HG02623 (cell line): ENCODE results near the gene BCKDHB.
"Not testable (repeated sequence)": the region's sequence is repeated elsewhere in the genome, so short reads cannot be mapped to it uniquely, and the experiment has no call there.

Source experiments
- ATAC-seq: cut with Tn5 transposase; IDR thresholded peaks from one replicate; pipeline ENCODE4 v1.9.1; 2021; ENCODE audit warnings: moderate library complexity; ENCODE audit not compliant: unreplicated experiment

Gene BCKDHB

DNA sequence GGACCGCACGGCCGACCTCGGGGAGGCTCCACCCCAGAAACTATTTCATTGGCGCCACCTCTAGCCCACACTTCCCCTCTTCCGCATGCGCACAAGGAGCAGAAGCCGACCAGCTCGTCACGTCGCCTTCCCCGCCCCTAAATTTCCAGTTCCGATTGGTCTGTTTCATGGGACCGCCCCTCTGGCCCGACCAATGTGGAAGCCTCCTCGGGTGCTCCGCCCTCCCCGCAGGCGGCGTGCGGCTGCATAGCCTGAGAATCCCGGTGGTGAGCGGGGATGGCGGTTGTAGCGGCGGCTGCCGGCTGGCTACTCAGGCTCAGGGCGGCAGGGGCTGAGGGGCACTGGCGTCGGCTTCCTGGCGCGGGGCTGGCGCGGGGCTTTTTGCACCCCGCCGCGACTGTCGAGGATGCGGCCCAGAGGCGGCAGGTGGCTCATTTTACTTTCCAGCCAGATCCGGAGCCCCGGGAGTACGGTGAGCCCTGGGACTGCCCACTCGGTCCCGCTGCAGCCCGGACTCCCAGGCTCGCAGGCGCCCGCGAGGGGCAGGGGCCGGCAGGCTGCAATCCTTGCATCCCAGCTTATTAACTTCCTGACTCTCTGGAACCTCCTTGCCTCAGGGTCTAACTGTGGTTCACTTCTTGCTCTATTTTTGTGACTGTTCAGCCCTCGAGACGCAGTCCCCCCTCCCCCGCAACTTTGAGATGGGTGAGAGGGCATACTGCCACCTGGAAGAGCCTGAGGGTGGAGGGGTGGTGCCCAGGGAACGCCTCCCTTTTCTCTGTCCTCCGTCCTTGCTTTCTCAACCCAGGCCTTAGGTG lies at the start of gene BCKDHB:
Gene BCKDHB, plus strand, starts transcription at position 254 of the 818 bp plus-strand sequence. Its CDS starts 23 bp downstream, at position 277.
- ATAC-seq: peak; percentile 98

DNA sequence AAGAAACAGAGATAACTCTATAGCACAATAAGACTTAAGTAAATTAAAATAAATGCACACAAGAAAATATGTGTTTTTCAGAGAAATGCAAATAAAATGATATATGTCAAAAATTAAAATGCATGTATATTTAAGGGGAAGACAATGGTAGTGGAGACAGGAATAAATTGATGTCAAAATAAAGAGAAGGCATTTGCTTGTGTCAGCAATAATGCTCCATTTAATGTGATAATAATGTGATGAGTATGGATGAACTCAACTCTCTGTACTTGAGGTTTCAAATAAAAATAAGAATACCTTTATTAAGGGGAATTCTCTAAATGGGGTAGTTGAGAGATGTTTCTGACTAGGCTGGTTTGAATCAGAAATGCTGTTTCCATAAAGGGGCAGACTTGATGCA lies 45.7 kb upstream of the BCKDHB start:
- ATAC-seq: no peak

DNA sequence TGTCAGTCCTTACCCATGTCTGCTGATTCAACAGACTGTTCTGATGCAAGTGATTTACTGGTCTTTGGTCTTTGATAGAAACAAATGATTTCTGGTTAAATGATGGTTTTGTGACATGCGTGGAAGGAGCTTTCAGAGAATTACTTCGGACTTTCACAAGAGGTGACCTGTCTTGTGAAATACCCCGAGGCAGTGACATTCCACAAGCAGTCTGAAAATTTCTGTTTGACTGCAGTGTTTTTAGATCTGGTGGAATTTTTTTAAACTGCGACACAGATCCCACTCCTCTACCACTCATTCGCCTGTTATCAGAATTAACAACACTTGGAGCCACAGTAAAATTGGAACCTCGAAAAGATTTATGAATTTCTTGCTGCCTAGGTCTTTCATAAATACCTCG lies 38.3 kb upstream of the BCKDHB start:
- not testable (repeated sequence) for ATAC-seq

DNA sequence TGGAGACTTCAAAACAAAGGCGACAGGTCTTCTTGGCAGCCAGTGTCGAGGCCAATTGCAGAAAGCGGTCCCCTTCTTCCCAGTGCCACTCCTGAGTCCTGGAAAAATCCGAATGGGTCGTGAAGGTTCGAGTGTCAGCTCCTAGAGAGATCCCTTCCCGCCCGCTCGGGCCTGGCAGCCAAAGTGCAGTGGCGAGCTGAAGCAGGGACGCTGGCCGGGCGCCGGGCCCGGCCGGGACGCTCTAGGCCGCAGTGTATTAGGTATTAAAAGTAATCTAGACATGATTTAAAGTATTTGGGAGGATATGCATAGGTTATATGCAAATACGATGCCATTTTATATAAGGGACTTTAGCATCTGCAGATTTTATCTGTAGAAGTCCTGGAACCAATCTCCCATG lies 36.0 kb upstream of the BCKDHB start:
- ATAC-seq: not testable (repeated sequence)

DNA sequence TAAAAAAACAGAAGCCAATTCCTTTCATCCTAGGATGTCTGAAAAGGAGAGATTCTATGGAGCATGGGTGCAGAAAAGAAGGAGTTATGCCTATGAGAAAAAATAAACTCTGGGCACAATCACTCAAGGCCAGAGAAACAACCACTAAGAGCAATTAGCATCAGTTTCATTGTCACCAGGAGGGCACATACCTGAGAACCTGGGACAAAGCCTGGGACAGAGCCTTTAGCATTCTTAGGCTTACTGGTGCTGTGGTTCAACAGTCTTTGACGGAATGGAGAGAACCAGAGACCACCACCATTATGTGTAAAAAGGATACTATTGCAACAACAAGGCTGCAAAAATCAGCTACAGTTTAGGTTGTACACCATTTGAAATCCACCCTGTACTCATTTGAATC lies 29.4 kb upstream of the BCKDHB start:
- no peak for ATAC-seq

DNA sequence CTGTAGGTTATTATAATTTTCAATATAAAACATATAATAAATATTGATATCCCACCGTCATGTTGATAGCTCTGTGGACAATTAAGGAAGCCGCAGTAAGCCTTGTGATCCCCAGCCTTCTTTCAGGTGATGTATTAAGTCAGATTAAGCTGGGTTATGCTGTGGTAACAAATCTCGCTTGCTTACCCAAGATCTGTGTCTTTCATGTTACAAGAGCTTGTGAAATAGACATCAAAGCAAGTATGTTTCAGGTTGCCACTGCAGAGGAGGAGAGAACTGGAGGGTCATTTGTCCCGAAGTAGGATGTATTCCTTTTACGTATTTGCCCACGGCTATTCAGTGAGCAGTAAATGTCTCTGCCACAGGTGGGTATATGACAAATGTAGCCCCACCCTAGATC lies 17.8 kb upstream of the BCKDHB start:
- ATAC-seq: no peak

DNA sequence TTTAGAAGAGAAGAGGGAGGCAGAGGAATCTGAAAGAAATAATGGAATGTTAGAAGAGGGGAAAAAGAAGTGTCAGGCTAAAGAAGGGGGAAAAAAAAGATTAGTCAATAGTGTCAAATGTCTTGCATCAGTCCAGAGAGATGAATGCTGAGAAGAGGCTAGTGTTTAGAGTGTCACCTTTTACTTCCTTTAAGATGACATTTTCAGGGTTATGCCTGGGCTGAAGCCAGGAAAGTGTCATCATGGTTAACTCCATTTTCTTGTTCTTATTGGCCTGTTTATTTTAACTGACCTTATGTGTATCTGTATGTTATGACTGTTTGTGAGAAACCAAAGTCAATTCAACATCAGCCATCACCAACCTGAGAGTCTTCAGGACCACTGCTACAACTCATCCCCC lies 15.0 kb upstream of the BCKDHB start:
- ATAC-seq: no peak

DNA sequence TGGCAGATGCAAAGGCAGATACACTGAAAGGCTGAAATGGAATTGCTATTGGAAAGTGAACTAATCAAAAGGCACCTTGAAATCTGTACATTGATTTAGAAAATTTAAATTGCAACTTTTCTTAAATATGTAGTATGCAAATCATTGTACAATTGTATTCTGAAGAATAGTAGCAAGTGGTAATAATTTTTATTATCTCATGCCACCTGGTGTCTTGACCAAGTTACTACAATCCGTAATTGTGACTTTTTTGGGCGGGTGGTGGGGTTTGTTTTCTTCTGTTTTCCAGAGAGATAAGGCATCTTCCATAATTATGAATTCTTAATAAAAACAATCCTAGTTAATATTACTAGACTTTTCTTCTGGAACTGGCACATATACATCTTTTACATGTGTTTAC lies 12.5 kb upstream of the BCKDHB start:
- peak; percentile 48 for ATAC-seq

DNA sequence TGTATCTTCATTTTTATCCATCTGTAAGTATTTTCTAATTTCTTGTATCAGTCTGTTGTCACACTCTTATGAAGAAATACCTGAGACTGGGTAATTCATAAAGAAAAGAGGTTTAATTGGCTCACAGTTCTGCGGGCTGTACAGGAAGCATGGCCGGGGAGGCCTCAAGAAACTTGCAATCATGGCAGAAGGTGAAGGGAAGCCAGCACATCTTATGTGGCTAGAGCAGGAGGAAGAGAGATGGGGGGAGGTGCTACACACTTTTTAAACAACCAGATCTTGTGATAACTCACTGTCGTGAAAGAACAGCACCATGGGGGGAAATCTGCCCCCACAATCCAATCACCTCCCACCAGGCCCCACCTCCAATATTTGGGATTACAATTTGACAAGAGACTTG lies 10.9 kb upstream of the BCKDHB start:
- ATAC-seq: no peak

DNA sequence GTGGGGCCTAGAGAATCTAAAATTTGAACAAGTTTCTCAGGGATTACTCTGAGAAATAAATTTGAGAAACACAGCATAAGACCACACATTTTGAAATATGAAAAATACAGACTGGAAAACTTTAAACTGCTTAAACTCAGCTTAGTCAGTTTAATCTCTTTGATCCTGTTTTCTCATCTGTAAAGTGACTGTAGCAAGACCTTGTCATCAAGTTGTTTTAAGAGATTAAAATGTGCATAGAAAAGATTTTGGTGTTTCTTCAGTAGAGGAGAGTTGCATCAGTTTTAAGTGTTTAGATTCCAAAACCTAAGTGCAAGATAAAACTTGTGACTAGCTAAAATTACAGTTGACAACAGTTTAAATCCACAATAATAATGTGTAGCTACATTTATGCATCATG lies 8.1 kb upstream of the BCKDHB start:
- no peak for ATAC-seq

DNA sequence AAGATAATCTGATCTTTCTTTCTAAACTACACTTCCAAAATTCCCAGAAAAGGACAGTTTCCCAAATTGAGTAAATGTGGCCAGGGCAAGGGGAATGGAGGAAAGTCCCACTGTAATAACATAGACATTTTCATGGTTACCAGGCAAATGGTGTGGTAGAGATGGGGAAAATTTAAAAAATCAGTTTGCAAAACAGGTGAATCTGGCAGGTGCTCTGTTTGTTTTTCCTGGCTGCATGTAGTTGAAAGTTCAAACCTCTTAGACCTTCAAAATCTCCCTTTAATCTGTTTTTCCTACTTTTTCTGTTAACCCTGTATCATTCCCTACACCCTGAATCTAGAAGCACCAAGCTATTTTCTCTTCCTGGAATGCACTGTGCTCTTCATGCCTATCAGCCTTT lies 2.0 kb upstream of the BCKDHB start:
- no peak for ATAC-seq

DNA sequence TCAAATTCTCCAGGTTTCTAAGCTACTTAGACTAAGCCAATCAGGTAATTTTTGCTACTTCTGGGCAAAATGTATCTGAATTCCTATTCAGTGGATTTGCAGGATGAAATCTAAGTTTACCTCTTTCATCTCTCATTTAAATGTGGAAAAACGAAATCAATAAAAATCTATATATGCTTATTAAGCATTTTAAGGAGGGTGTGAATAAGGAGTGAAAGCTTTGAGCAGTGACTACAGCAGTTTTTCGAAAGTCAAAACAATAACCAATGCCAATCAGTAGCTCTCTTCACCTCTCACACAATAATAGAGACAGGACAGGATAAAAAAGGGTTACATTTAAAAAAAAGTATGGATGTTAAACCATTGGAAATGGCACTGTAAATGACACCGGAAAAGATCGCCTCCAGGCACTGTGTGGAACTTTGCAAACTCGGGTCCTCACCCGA lies 476 bp upstream of the BCKDHB start:
- no peak for ATAC-seq

DNA sequence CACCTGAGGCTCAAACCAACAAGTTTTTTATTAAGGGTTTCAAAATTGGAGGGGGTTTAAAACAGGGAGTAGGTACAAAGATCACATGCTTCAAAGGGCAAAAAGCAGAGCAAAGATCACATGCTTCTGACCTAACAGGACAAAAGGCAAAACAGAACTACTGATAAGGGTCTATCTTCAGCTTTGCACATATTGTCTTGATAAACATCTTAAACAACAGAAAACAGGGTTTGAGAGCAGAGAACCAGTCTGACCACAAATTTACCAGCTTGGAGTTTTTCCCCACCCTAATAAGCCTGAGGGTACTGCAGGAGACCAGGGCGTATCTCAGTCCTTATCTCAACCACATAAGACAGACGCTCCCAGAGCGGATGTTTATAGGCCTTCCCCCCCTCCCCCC lies 16.1 kb downstream of the BCKDHB start:
- ATAC-seq: not testable (repeated sequence)

DNA sequence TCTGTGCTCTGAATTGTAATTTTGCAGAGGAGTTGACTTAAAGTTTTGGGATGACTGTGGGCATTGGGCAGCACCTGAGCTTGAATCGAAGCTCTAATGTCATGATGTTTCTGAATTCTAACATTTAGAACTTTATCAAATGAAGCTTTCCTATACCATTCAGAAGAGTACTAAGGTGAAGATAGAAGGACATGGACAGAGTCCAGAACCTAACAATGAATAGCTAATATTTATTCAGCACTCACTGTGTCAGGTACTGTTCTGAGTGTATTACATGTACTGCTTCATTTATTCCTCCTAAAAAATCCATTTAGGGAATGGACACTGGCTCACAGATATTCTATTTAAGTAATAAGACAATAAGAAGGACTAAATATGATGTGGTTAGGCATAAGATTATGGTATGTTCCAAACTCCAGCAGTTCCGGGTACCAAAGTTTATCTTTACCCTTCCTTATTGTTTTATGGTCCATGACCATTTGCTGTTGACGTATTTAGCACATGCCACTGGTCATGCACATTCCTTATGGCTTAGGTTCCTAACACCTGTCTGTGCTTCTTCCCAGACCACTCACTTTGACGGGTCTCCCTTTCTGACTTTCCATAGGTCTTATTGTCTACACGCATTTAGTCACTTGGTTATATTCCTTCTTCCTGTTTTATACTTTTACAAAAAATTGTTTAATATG lies 20.3 kb downstream of the BCKDHB start:
- ATAC-seq: no peak

DNA sequence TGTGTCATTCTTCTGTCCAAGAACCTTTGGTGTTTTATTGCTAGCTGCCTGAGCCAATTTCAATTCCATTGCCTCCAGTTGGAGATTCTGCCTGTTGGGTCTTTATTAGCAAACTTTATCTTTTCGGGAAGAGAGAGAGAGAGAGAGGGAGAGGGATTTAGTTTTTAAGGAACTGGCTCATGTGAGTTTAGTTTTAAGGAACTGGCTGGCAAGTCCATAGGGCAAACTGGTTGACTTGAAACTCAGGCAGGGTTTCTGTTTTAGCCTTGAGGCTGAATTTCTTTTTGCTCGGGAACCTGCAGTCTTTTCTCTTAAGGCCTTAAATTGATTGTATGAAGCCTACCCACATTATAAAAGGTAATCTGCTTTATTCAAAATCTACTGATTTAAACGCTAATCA lies 23.0 kb downstream of the BCKDHB start:
- no peak for ATAC-seq

DNA sequence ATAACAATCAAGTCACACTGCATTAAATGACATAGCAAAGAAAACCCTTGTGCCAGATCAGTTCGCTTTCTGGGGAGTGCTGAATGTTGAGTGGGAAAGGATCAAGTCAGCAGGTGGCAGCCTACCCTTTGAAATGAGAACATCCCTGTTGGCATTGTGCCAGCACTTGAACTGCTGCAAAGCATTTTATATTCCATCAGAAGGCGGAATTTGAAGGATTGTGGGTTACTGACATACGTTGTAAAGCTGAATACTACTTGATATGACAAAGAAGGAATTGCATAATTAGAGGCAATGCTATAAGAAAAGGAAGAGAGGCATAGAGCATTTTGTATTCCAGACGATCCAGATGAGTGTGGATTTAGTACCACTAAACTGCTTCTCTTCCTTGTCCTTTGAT lies 26.5 kb downstream of the BCKDHB start:
- ATAC-seq: no peak

DNA sequence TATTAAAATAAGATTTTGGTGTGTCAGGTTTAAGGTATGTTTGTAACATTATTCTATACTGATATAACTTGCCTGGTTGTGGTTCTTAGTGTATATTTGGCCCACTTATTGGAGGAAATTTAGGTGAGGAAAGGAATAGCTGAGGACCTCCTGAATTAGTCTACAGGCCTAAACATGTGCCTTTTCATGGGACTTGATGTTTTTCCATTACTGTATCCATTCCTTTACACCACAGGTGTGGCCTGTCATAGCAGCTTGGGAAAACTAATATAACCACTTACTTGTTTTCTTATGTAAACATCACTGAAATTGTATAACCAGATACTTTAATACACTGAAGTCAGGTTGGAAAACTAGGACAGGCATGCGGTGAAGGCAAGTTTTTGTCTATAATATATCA lies 27.6 kb downstream of the BCKDHB start:
- ATAC-seq: no peak

DNA sequence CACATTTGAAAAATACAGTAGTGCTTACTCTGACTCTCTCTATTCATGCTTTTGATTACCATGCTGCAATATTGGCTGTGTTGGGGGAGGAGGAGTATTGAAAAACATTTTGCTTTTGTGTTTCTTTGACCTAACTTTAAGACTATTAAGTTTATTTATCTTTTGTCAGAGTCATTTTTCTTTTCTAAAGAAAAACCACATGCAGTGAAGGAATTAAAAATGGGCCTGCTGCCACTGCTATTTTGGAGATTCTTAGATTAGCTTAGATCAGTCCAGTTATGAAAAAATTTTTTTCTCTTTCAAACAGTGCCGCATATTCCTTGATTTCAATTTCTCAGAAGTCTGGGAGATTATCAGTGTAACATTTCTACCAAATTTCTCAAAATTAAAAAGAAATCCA lies 36.1 kb downstream of the BCKDHB start:
- ATAC-seq: no peak

DNA sequence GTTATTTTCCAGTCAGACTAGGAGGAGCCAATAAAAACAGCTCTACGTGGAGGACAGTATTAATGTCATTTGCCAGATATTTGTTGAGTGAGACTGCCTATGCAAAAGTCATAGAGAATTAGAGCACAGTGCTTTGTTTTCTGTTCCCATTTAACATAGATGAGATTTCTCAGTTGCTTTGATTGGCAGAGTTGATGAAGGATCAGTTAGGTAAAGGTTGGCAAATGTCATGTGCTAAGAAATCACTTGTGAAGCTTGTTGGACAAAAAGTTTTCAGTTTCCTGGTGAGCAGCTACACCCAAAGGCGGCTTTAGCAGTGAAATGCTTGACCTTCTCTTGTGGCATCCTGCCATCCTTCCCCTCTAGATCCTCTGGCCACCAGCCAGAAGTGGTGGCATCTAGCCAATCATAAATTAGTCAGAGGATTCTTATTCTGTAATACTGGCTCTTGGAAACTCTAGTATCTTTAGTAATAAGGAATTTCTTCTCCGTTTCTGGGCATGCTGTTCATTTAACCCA lies 37.0 kb downstream of the BCKDHB start:
- no peak for ATAC-seq

DNA sequence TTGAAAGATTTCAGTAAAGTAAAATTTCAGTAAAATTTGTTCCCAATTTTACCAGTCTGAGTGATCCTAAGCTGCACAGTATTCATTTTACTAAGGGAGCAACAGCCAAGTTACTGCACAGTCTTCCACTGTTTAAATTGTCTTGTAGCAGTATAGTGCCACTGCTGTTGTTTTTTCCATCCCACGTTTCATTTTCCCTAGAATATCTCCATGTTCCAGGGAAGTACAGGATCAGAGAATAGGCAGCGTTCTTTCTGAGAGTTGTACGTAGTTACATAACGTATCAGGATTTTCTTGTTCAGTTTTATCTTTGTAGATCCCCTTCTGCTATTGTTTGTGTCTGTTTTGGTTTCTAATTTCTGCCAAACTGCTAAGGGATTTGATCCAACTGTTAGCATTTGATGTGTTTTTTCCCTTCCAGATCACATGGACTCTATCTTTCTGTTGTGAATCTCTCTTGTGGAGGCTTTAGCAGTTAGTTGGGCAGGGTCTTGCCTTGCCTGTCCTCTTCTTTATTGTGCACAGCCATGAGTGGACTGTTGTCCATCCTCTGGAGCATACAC lies 38.4 kb downstream of the BCKDHB start:
- no peak for ATAC-seq

DNA sequence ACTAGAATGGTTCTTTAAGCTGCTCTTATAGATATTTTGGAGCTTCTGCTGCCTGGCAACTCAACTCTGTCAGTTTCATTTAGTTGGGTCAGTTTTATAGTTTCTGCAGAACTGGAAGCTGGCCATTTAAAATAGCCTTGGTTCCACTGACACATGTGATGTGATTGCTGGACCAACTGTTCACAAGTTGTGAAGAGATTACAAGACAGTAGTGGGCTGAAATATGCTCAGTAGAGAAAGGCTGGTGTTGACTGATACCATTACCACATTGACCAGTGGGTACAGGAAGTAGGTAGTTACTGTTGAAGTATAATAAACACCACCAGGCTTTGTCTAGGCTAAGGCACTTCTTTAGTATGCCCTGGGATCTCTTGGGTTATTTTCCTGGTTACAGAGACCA lies 39.0 kb downstream of the BCKDHB start:
- ATAC-seq: peak; percentile 74

DNA sequence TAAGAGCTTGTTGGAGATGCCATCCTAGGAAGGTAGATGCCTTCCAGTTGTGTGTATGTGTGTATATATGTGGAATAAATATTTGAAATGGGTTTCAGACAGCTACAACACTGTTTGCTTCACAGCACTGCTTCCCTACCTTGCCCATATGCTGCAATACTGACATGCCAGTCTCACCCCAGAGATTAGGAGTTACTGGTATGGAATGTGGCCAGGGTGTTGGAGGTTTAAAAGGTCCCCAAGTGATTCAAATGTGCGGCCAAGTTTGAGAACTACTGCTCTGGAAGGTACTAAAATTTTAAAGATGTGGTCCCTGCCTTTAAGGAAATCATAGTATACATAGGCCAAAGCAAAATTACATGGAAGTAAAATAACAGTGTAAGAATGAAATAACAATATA lies 39.5 kb downstream of the BCKDHB start:
- no peak for ATAC-seq
